SJCRH30 (cell line): Measurements from ENCODE around the gene MRC1. TPM values are rescaled to one million over a fixed set of nuclear protein-coding genes. Genes with fewer than 3 reads are reported as not detected.
"Not testable (repeated sequence)": the region's sequence is repeated elsewhere in the genome, so short reads cannot be mapped to it uniquely, and the experiment has no call there.

Experiments used
- DNase-seq, 2 experiments: peaks; one replicate each; pipeline ENCODE4 v3.0.0-alpha.2; 2015 to 2020
- H3K27ac ChIP-seq: fragments of 250-450 bp; sonication (Bioruptor Pico); 2 replicates; pipeline ENCODE4 v1.5.1; 2020; ENCODE audit warnings: mild to moderate bottlenecking, moderate library complexity
- H3K27me3 ChIP-seq: fragments of 250-450 bp; sonication (Bioruptor Pico); 2 replicates; pipeline ENCODE4 v1.5.1; 2020; ENCODE audit warnings: mild to moderate bottlenecking, moderate library complexity
- H3K36me3 ChIP-seq: fragments of 250-450 bp; sonication (Bioruptor Pico); 2 replicates; pipeline ENCODE4 v1.5.1; 2020; ENCODE audit warnings: mild to moderate bottlenecking, moderate library complexity
- H3K4me1 ChIP-seq: fragments of 250-450 bp; sonication (Bioruptor Pico); 2 replicates; pipeline ENCODE4 v1.5.1; 2020; ENCODE audit warnings: mild to moderate bottlenecking, moderate library complexity
- H3K4me3 ChIP-seq: fragments of 250-450 bp; sonication (Bioruptor Pico); 2 replicates; pipeline ENCODE4 v1.5.1; 2020; ENCODE audit warnings: mild to moderate bottlenecking, moderate library complexity
- H3K9me3 ChIP-seq: fragments of 250-450 bp; sonication (Bioruptor Pico); replicated peaks from 2 replicates; pipeline ENCODE4 v1.5.1; 2020; ENCODE audit warnings: mild to moderate bottlenecking, moderate library complexity
- total RNA-seq: library from RNA; depleted of rRNA; stranded (reverse); fragments of >200 nt; shearing (Covaris generic); gene quantifications from 2 replicates; pipeline ENCODE4 v1.2.3, GENCODE V29; 2014; rRNA removed

Gene MRC1
- total RNA-seq, 1 experiment from 2014 or later: not detected

GRCh38 chr10:17918187-17918903 is 109.2 kb downstream of the MRC1 start:
- DNase-seq: no peak

GRCh38 chr10:17921378-17921777 is 112.2 kb downstream of the MRC1 start:
- no peaks in the 10 kb centered on the region for H3K27me3 ChIP-seq
- no peaks in the 10 kb centered on the region for H3K4me1 ChIP-seq
- H3K4me3 ChIP-seq: no peak overlapping the region
- no peak for DNase-seq
- no peaks in the 10 kb centered on the region for H3K9me3 ChIP-seq
- H3K27ac ChIP-seq: no peak overlapping the region
- no peaks in the 10 kb centered on the region for H3K36me3 ChIP-seq

More at GRCh38 chr10:17918187-17918903, 109.2 kb downstream of the MRC1 start:
- Histone ChIP-seq H3K4me1 (no peaks in the 10 kb centered on the region), H3K27ac (no peak overlapping the region), H3K36me3 (no peaks in the 10 kb centered on the region), H3K9me3 (no peaks in the 10 kb centered on the region), H3K4me3 (no peak overlapping the region), H3K27me3 (no peaks in the 10 kb centered on the region)

GRCh38 chr10:17923728-17924127 is 114.6 kb downstream of the MRC1 start:
- H3K9me3 ChIP-seq: no peaks in the 10 kb centered on the region
- H3K27ac ChIP-seq: no peak overlapping the region
- no peak overlapping the region for H3K4me3 ChIP-seq
- no peaks in the 10 kb centered on the region for H3K27me3 ChIP-seq
- no peak for DNase-seq
- H3K4me1 ChIP-seq: no peaks in the 10 kb centered on the region
- no peaks in the 10 kb centered on the region for H3K36me3 ChIP-seq

GRCh38 chr10:17943033-17943745 is 134.0 kb downstream of the MRC1 start:
- H3K27ac ChIP-seq: no peak overlapping the region
- no peak overlapping the region for H3K4me3 ChIP-seq
- no peaks in the 10 kb centered on the region for H3K4me1 ChIP-seq
- H3K9me3 ChIP-seq: no peaks in the 10 kb centered on the region
- no peaks in the 10 kb centered on the region for H3K27me3 ChIP-seq
- no peak for DNase-seq
- no peaks in the 10 kb centered on the region for H3K36me3 ChIP-seq

- DNase-seq, H3K9me3 ChIP-seq, H3K36me3 ChIP-seq, H3K27me3 ChIP-seq, H3K4me3 ChIP-seq, H3K4me1 ChIP-seq, H3K27ac ChIP-seq: not testable (repeated sequence)
These were observed 141.1 kb downstream of the MRC1 start for GRCh38 chr10:17950269-17950668.

GRCh38 chr10:17950726-17951125 is 141.6 kb downstream of the MRC1 start:
- H3K27ac ChIP-seq: no peak overlapping the region

GRCh38 chr10:17951868-17952371 is 142.8 kb downstream of the MRC1 start, which contains the start of gene SLC39A12:
TSS of gene SLC39A12 (plus strand) at chr10:17951918. CDS start at chr10:17953277, 1,359 bp downstream.
- Histone ChIP-seq H3K27ac (no peak within 1 kb of the TSS), H3K27me3 (no peaks in the 10 kb centered on the region), H3K36me3 (no peaks in the 10 kb centered on the region), H3K4me1 (no peaks in the 10 kb centered on the region), H3K4me3 (no peak within 1 kb of the TSS), H3K9me3 (no peaks in the 10 kb centered on the region)
- DNase-seq: no peak

More at GRCh38 chr10:17950726-17951125, 141.6 kb downstream of the MRC1 start:
- no peak for DNase-seq
- H3K9me3 ChIP-seq: no peaks in the 10 kb centered on the region
- H3K4me3 ChIP-seq: no peak overlapping the region
- no peaks in the 10 kb centered on the region for H3K36me3 ChIP-seq
- no peaks in the 10 kb centered on the region for H3K4me1 ChIP-seq
- H3K27me3 ChIP-seq: no peaks in the 10 kb centered on the region

- not testable (repeated sequence) for H3K4me3 ChIP-seq, DNase-seq, H3K36me3 ChIP-seq, H3K9me3 ChIP-seq, H3K27me3 ChIP-seq, H3K4me1 ChIP-seq, H3K27ac ChIP-seq
These were observed 145.2 kb downstream of the MRC1 start for GRCh38 chr10:17954372-17954771.

- no peak overlapping the region for H3K27ac ChIP-seq
- no peaks in the 10 kb centered on the region for H3K27me3 ChIP-seq
- no peaks in the 10 kb centered on the region for H3K36me3 ChIP-seq
- H3K4me3 ChIP-seq: no peak overlapping the region
- H3K4me1 ChIP-seq: no peaks in the 10 kb centered on the region
- H3K9me3 ChIP-seq: no peaks in the 10 kb centered on the region
- DNase-seq: no peak
These were observed 145.7 kb downstream of the MRC1 start for GRCh38 chr10:17954861-17955260.

- no peak overlapping the region for H3K27ac ChIP-seq
- H3K4me3 ChIP-seq: no peak overlapping the region
- H3K9me3 ChIP-seq: no peaks in the 10 kb centered on the region
- H3K4me1 ChIP-seq: no peaks in the 10 kb centered on the region
- no peaks in the 10 kb centered on the region for H3K36me3 ChIP-seq
- no peaks in the 10 kb centered on the region for H3K27me3 ChIP-seq
- DNase-seq: no peak
These were observed 148.9 kb downstream of the MRC1 start for GRCh38 chr10:17958049-17958448.

GRCh38 chr10:17959870-17960269 is 150.7 kb downstream of the MRC1 start:
- Histone ChIP-seq H3K27me3 (no peaks in the 10 kb centered on the region), H3K4me1 (no peaks in the 10 kb centered on the region), H3K4me3 (no peak overlapping the region), H3K36me3 (no peaks in the 10 kb centered on the region), H3K27ac (no peak overlapping the region), H3K9me3 (no peaks in the 10 kb centered on the region)
- no peak for DNase-seq

Other genes starting within 250 kb of the MRC1 start
- 6.8 and 8.7 TPM in 2 replicates for gene HACD1, start 192.0 kb upstream of the MRC1 start, total RNA-seq
- 26.9 and 27.6 TPM in 2 replicates for gene STAM, start 165.2 kb upstream of the MRC1 start, total RNA-seq
- gene TMEM236, start 57.1 kb upstream of the MRC1 start, total RNA-seq: not detected in 2 replicates
- not detected in 2 replicates for gene SLC39A12, start 142.6 kb downstream of the MRC1 start, total RNA-seq